ENCODE data around the gene FBXO31. TPM values are rescaled to one million over a fixed set of nuclear protein-coding genes. Genes with fewer than 3 reads are reported as not detected.

The FBXO31 gene
- total and polyA plus RNA-seq, 2 donors from 2014 or later = 12.5 to 34.9 TPM

- no peak for FAIRE-seq
- no peak overlapping the region for H3K27ac ChIP-seq (ENCODE audit: low read depth in 2 of 2, low read length in 2 of 2)
Measured at GRCh38 chr16:87369117-87369765, 14.3 kb downstream of the FBXO31 start.

GRCh38 chr16:87368029-87368770, 15.4 kb downstream of the FBXO31 start:
- TF ChIP-seq CTCF (IDR thresholded peaks at IDR 0.05; ENCODE audit: borderline replicate concordance, extremely low read depth, insufficient read depth) = no peak
- Histone ChIP-seq H3K4me1 (ENCODE audit: control insufficient read depth in 2 of 3, insufficient read depth in 2 of 3, low read depth in 1 of 3, low read length in 3 of 3) (peaks cover 0 to 5% (median 0%) of the 10 kb centered on the region in 3 donors), H3K9me3 (ENCODE audit: control insufficient read depth in 2 of 3, insufficient read depth in 1 of 3, low read length in 3 of 3) (no peaks in the 10 kb centered on the region), H3K36me3 (ENCODE audit: control insufficient read depth in 2 of 3, insufficient read depth in 3 of 3, low read length in 3 of 3) (no peaks in the 10 kb centered on the region), H3K27me3 (ENCODE audit: control insufficient read depth, insufficient read depth, low read length) (no peaks in the 10 kb centered on the region), H3K4me3 (ENCODE audit: low read length in 3 of 3) (no peak overlapping the region), H3K27ac (ENCODE audit: low read depth in 2 of 2, low read length in 2 of 2) (no peak overlapping the region), H3K9ac (ENCODE audit: low read length in 3 of 3) (no peak overlapping the region)
- intact Hi-C loops (cut with DNase I) = no loop called here
- DNase-seq = no peak
- FAIRE-seq = no peak

More at GRCh38 chr16:87369117-87369765, 14.3 kb downstream of the FBXO31 start:
- H3K27me3 ChIP-seq (ENCODE audit: control insufficient read depth, insufficient read depth, low read length) = no peaks in the 10 kb centered on the region
- peaks cover 0 to 2% (median 0%) of the 10 kb centered on the region in 3 donors for H3K4me1 ChIP-seq (ENCODE audit: control insufficient read depth in 2 of 3, insufficient read depth in 2 of 3, low read depth in 1 of 3, low read length in 3 of 3)
- no peaks in the 10 kb centered on the region for H3K9me3 ChIP-seq (ENCODE audit: control insufficient read depth in 2 of 3, insufficient read depth in 1 of 3, low read length in 3 of 3)
- H3K36me3 ChIP-seq (ENCODE audit: control insufficient read depth in 2 of 3, insufficient read depth in 3 of 3, low read length in 3 of 3) = no peaks in the 10 kb centered on the region
- H3K9ac ChIP-seq (ENCODE audit: low read length in 3 of 3) = no peak overlapping the region
- no peak for DNase-seq
- intact Hi-C loops (cut with DNase I) = no loop called here
- TF ChIP-seq CTCF (IDR thresholded peaks at IDR 0.05; ENCODE audit: borderline replicate concordance, extremely low read depth, insufficient read depth) = no peak
- H3K4me3 ChIP-seq (ENCODE audit: low read length in 3 of 3) = no peak overlapping the region

- Histone ChIP-seq H3K36me3 (ENCODE audit: control insufficient read depth in 2 of 3, insufficient read depth in 3 of 3, low read length in 3 of 3) (no peaks in the 10 kb centered on the region), H3K9ac (ENCODE audit: low read length in 3 of 3) (no peak overlapping the region), H3K27ac (ENCODE audit: low read depth in 2 of 2, low read length in 2 of 2) (no peak overlapping the region), H3K9me3 (ENCODE audit: control insufficient read depth in 2 of 3, insufficient read depth in 1 of 3, low read length in 3 of 3) (no peaks in the 10 kb centered on the region), H3K4me3 (ENCODE audit: low read length in 3 of 3) (no peak overlapping the region), H3K27me3 (ENCODE audit: control insufficient read depth, insufficient read depth, low read length) (no peaks in the 10 kb centered on the region), H3K4me1 (ENCODE audit: control insufficient read depth in 2 of 3, insufficient read depth in 2 of 3, low read depth in 1 of 3, low read length in 3 of 3) (peaks cover 0 to 5% (median 0%) of the 10 kb centered on the region in 3 donors)
- intact Hi-C loops (cut with DNase I) = no loop called here
- no peak for TF ChIP-seq CTCF (IDR thresholded peaks at IDR 0.05; ENCODE audit: borderline replicate concordance, extremely low read depth, insufficient read depth)
- FAIRE-seq (no peak), DNase-seq (no peak)
Measured at GRCh38 chr16:87367529-87367928, 16.0 kb downstream of the FBXO31 start.

All from kidney (tissue), 14 donors.